ENCODE data around the gene TMEM132C.

DNA sequence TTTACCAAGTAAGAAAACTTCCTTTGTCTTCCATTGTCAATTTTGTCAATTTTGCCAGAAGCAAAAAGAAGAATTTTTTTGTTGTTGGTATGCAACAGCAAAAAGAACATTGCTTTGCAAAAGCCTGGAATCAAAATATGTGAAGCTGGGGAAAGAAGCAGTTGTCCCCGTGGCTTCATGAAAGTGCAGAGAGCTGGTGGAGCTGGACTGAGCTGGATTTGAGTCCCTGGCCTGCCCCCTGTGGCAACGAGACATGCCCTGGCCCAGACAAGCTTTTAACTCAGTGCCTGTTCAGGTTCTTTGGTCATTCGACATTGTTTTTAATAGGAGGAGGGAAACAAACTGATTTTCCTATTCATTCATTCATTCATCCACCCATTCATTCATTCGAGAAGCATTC lies 486.5 kb downstream of the TMEM132C start:
- TF ChIP-seq, protein P1, sequence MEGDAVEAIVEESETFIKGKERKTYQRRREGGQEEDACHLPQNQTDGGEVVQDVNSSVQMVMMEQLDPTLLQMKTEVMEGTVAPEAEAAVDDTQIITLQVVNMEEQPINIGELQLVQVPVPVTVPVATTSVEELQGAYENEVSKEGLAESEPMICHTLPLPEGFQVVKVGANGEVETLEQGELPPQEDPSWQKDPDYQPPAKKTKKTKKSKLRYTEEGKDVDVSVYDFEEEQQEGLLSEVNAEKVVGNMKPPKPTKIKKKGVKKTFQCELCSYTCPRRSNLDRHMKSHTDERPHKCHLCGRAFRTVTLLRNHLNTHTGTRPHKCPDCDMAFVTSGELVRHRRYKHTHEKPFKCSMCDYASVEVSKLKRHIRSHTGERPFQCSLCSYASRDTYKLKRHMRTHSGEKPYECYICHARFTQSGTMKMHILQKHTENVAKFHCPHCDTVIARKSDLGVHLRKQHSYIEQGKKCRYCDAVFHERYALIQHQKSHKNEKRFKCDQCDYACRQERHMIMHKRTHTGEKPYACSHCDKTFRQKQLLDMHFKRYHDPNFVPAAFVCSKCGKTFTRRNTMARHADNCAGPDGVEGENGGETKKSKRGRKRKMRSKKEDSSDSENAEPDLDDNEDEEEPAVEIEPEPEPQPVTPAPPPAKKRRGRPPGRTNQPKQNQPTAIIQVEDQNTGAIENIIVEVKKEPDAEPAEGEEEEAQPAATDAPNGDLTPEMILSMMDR (IDR thresholded peaks at IDR 0.05), result no peak
- no peak for TF ChIP-seq POLR2A (IDR thresholded peaks at IDR 0.05)

Data from esophagus squamous epithelium (tissue), 4 donors.